ENCODE results near the gene ADTRP.

DNA sequence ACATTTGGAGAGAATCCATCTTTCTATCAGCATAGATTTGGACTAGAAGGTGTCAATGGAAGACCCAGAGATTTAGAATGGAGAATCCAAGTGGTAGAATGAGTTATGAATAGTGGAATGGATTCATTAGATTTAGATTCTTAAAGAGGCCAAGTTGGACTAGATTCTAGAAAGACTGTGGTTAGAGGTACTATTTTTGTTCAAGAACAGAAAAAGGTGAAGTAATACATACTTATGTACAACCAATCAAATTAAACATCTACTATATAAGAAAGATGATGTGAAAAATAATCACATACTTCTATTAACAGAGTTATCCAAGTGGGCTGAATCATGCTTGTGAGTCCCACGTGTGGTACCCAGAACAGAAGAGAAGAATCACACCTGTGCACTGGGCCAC, 33.8 kb upstream of the ADTRP start:
- TF ChIP-seq POLR2A (IDR thresholded peaks at IDR 0.05) (no peak), EP300 (IDR thresholded peaks at IDR 0.05) (no peak)
- TF ChIP-seq, protein P1, sequence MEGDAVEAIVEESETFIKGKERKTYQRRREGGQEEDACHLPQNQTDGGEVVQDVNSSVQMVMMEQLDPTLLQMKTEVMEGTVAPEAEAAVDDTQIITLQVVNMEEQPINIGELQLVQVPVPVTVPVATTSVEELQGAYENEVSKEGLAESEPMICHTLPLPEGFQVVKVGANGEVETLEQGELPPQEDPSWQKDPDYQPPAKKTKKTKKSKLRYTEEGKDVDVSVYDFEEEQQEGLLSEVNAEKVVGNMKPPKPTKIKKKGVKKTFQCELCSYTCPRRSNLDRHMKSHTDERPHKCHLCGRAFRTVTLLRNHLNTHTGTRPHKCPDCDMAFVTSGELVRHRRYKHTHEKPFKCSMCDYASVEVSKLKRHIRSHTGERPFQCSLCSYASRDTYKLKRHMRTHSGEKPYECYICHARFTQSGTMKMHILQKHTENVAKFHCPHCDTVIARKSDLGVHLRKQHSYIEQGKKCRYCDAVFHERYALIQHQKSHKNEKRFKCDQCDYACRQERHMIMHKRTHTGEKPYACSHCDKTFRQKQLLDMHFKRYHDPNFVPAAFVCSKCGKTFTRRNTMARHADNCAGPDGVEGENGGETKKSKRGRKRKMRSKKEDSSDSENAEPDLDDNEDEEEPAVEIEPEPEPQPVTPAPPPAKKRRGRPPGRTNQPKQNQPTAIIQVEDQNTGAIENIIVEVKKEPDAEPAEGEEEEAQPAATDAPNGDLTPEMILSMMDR (IDR thresholded peaks at IDR 0.05) = no peak

All from ovary (tissue), 3 donors.